MM.1S (cell line): ENCODE measurements around the gene TRIM25.

Experiments
- DNase-seq: peaks from one replicate; pipeline ENCODE4 v3.0.0-alpha.2; 2015
- H2AFZ ChIP-seq: fragments of 300-600 bp; sonication (generic); 2 replicates; pipeline ENCODE4 v1.6.0; 2016; ENCODE audit warnings: antibody characterized with exemption, low read length
- H3F3A ChIP-seq: fragments of 300-600 bp; sonication (generic); 2 replicates; pipeline ENCODE4 v1.6.1; 2016; ENCODE audit warnings: mild to moderate bottlenecking, antibody characterized with exemption, low read length, moderate library complexity, mixed read lengths; ENCODE audit not compliant: insufficient read depth
- H3K27ac ChIP-seq: fragments of 300-600 bp; sonication (generic); 2 replicates; pipeline ENCODE4 v1.5.1; 2016; ENCODE audit warnings: mild to moderate bottlenecking, low read length
- H3K27me3 ChIP-seq: fragments of 300-600 bp; sonication (generic); replicated peaks from 2 replicates; pipeline ENCODE4 v1.6.0; 2016; ENCODE audit warnings: low read length; ENCODE audit not compliant: insufficient read depth
- H3K36me3 ChIP-seq: fragments of 300-600 bp; sonication (generic); replicated peaks from 2 replicates; pipeline ENCODE4 v1.6.1; 2016; ENCODE audit warnings: mild to moderate bottlenecking, low read length, mixed read lengths; ENCODE audit not compliant: insufficient read depth
- H3K4me1 ChIP-seq: fragments of 300-600 bp; sonication (generic); 2 replicates; pipeline ENCODE4 v1.6.1; 2016; ENCODE audit warnings: low read length, mixed read lengths
- H3K4me2 ChIP-seq: fragments of 300-600 bp; sonication (generic); 2 replicates; pipeline ENCODE4 v1.6.0; 2016; ENCODE audit warnings: low read depth, low read length
- H3K4me3 ChIP-seq: fragments of 300-600 bp; sonication (generic); 2 replicates; pipeline ENCODE4 v1.5.1; 2016; ENCODE audit warnings: low read length, mixed read lengths
- H3K79me2 ChIP-seq: fragments of 300-600 bp; sonication (generic); 2 replicates; pipeline ENCODE4 v1.6.1; 2016; ENCODE audit warnings: mixed run types, low read length, mixed read lengths
- H3K9ac ChIP-seq: fragments of 300-600 bp; sonication (generic); 2 replicates; pipeline ENCODE4 v1.6.1; 2016; ENCODE audit warnings: low read length, mixed read lengths
- H3K9me2 ChIP-seq: fragments of 300-600 bp; sonication (generic); replicated peaks from 2 replicates; pipeline ENCODE4 v1.6.1; 2016; ENCODE audit warnings: mild to moderate bottlenecking, low read length, mixed read lengths; ENCODE audit not compliant: insufficient read depth
- H3K9me3 ChIP-seq: fragments of 300-600 bp; sonication (generic); replicated peaks from 2 replicates; pipeline ENCODE4 v1.6.1; 2016; ENCODE audit warnings: mild to moderate bottlenecking, low read length, mixed read lengths; ENCODE audit not compliant: insufficient read depth
- H4K20me1 ChIP-seq: fragments of 300-600 bp; sonication (generic); 2 replicates; pipeline ENCODE4 v1.6.1; 2016; ENCODE audit warnings: mild to moderate bottlenecking, low read length, moderate library complexity, mixed read lengths; ENCODE audit not compliant: insufficient read depth
- CTCF ChIP-seq: fragments of 300-600 bp; sonication (generic); IDR thresholded peaks from 2 replicates; pipeline ENCODE4 v1.5.1; 2016; ENCODE audit warnings: antibody characterized with exemption, low read length, mixed read lengths
- EZH2 ChIP-seq: fragments of 300-600 bp; sonication (generic); optimal IDR thresholded peaks from 2 replicates; pipeline ENCODE3; 2017; ENCODE audit warnings: low read depth, mild to moderate bottlenecking, antibody characterized with exemption, low read length, mixed read lengths
- EZH2phosphoT487 ChIP-seq: fragments of 300-600 bp; sonication (generic); IDR thresholded peaks from 2 replicates; pipeline ENCODE4 v1.6.1; 2018; ENCODE audit warnings: antibody characterized with exemption, low read length

The TRIM25 gene

GRCh38 chr17:56934280-56934679 is 20.4 kb upstream of the TRIM25 start:
- Histone ChIP-seq H3F3A (peaks cover 29% of the 10 kb centered on the region), H3K4me1 (peaks cover 37% of the 10 kb centered on the region), H3K36me3 (peaks cover 3% of the 10 kb centered on the region; the same call in 1 of the 2 replicates), H4K20me1 (no peaks in the 10 kb centered on the region), H3K27me3 (no peaks in the 10 kb centered on the region), H3K9ac (peak overlapping the region; percentile 37; the same call in 1 of the 2 replicates), H2AFZ (no peak overlapping the region), H3K9me2 (no peaks in the 10 kb centered on the region), H3K79me2 (peaks cover 16% of the 10 kb centered on the region; the same call in 1 of the 2 replicates), H3K27ac (peak overlapping the region; percentile 95), H3K4me3 (no peak overlapping the region), H3K9me3 (no peaks in the 10 kb centered on the region), H3K4me2 (peak overlapping the region; percentile 47)
- TF ChIP-seq EZH2 (no peak), EZH2phosphoT487 (no peak), CTCF (no peak)
- DNase-seq: peak; percentile 73

- no peak for DNase-seq
- H3K27me3 ChIP-seq: no peaks in the 10 kb centered on the region
- H3F3A ChIP-seq: peaks cover 28% of the 10 kb centered on the region
- H3K9me3 ChIP-seq: no peaks in the 10 kb centered on the region
- H3K27ac ChIP-seq: peak overlapping the region; percentile 95
- no peak overlapping the region for H2AFZ ChIP-seq
- TF ChIP-seq CTCF (no peak), EZH2phosphoT487 (no peak)
- no peak overlapping the region for H3K9ac ChIP-seq
- peak overlapping the region; percentile 47 for H3K4me2 ChIP-seq
- H3K36me3 ChIP-seq: peaks cover 3% of the 10 kb centered on the region; the same call in 1 of the 2 replicates
- H3K9me2 ChIP-seq: no peaks in the 10 kb centered on the region
- peaks cover 34% of the 10 kb centered on the region for H3K4me1 ChIP-seq
- H3K4me3 ChIP-seq: no peak overlapping the region
- H3K79me2 ChIP-seq: peaks cover 12% of the 10 kb centered on the region; the same call in 1 of the 2 replicates
- no peaks in the 10 kb centered on the region for H4K20me1 ChIP-seq
Measured at GRCh38 chr17:56933868-56934267, 20.0 kb upstream of the TRIM25 start.

GRCh38 chr17:56933151-56933745 is 19.4 kb upstream of the TRIM25 start:
- H3K4me2 ChIP-seq: no peak overlapping the region
- no peak overlapping the region for H3K27ac ChIP-seq
- no peaks in the 10 kb centered on the region for H3K27me3 ChIP-seq
- no peaks in the 10 kb centered on the region for H4K20me1 ChIP-seq
- no peaks in the 10 kb centered on the region for H3K9me3 ChIP-seq
- no peaks in the 10 kb centered on the region for H3K9me2 ChIP-seq
- no peak overlapping the region for H3K4me3 ChIP-seq
- H3K79me2 ChIP-seq: peaks cover 10% of the 10 kb centered on the region; the same call in 1 of the 2 replicates
- H3K36me3 ChIP-seq: peaks cover 3% of the 10 kb centered on the region; the same call in 1 of the 2 replicates
- peaks cover 28% of the 10 kb centered on the region for H3K4me1 ChIP-seq
- no peak for DNase-seq
- H2AFZ ChIP-seq: no peak overlapping the region
- TF ChIP-seq EZH2: no peak
- peaks cover 22% of the 10 kb centered on the region for H3F3A ChIP-seq
- no peak overlapping the region for H3K9ac ChIP-seq

- Histone ChIP-seq H2AFZ (no peak overlapping the region), H3K9ac (no peak overlapping the region), H3K79me2 (no peaks in the 10 kb centered on the region), H3F3A (peaks cover 17% of the 10 kb centered on the region), H3K4me3 (no peak overlapping the region), H3K27me3 (no peaks in the 10 kb centered on the region), H3K4me1 (peaks cover 20% of the 10 kb centered on the region), H3K9me2 (no peaks in the 10 kb centered on the region), H3K27ac (no peak overlapping the region), H3K36me3 (no peaks in the 10 kb centered on the region), H4K20me1 (no peaks in the 10 kb centered on the region), H3K4me2 (no peak overlapping the region), H3K9me3 (no peaks in the 10 kb centered on the region)
- DNase-seq: no peak
- TF ChIP-seq EZH2phosphoT487: no peak
- TF ChIP-seq EZH2: no peak
- no peak for TF ChIP-seq CTCF
Measured at GRCh38 chr17:56930739-56931337, 17.0 kb upstream of the TRIM25 start.
